ENCODE measurements around the gene LY6G5C.

GRCh38 chr6:31634969-31635575 is 45.8 kb downstream of the LY6G5C start:
- no peak for TF ChIP-seq CTCF (optimal IDR thresholded peaks at IDR 0.05 in 1 of 3, IDR thresholded peaks at IDR 0.05 in 1 of 3, conservative IDR thresholded peaks at IDR 0.05 in 1 of 3; ENCODE audit: extremely low read depth in 1 of 3, insufficient read depth in 2 of 3, low read length in 3 of 3)
- TF ChIP-seq EZH2 (IDR thresholded peaks at IDR 0.05; ENCODE audit: low read length): no peak

All from keratinocyte (primary cell).